ENCODE data around the gene C16orf90.

DNA sequence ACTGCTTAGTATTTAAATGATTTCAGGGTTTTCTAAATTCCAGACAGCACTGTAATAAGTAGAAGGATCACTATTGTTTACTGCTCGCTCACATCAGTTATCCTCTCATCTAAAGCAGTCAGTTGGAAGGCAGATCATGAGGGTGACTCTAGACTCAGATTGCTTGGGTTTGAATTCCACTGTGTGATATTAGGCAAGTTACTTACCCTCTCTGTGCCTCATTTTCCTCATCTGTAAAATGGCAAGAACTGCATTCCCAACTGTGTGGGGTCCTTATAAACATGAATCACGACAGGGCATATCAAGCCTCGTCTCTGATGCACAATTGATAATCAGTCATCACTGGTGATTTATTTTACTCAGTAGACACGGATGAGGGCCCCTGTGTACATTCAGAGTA, 20.6 kb upstream of the C16orf90 start:
- TF ChIP-seq, protein P1, sequence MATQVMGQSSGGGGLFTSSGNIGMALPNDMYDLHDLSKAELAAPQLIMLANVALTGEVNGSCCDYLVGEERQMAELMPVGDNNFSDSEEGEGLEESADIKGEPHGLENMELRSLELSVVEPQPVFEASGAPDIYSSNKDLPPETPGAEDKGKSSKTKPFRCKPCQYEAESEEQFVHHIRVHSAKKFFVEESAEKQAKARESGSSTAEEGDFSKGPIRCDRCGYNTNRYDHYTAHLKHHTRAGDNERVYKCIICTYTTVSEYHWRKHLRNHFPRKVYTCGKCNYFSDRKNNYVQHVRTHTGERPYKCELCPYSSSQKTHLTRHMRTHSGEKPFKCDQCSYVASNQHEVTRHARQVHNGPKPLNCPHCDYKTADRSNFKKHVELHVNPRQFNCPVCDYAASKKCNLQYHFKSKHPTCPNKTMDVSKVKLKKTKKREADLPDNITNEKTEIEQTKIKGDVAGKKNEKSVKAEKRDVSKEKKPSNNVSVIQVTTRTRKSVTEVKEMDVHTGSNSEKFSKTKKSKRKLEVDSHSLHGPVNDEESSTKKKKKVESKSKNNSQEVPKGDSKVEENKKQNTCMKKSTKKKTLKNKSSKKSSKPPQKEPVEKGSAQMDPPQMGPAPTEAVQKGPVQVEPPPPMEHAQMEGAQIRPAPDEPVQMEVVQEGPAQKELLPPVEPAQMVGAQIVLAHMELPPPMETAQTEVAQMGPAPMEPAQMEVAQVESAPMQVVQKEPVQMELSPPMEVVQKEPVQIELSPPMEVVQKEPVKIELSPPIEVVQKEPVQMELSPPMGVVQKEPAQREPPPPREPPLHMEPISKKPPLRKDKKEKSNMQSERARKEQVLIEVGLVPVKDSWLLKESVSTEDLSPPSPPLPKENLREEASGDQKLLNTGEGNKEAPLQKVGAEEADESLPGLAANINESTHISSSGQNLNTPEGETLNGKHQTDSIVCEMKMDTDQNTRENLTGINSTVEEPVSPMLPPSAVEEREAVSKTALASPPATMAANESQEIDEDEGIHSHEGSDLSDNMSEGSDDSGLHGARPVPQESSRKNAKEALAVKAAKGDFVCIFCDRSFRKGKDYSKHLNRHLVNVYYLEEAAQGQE (IDR thresholded peaks at IDR 0.05; ENCODE audit: insufficient read depth in 1 of 2, low read depth in 2 of 2, low read length in 2 of 2) = no peak
- no peak for TF ChIP-seq POLR2AphosphoS5 (IDR thresholded peaks at IDR 0.05; ENCODE audit: low read depth, low read length)
- TF ChIP-seq SIN3A (IDR thresholded peaks at IDR 0.05; ENCODE audit: borderline replicate concordance, insufficient read depth, low read length) = no peak
- no peak for TF ChIP-seq TAF1 (IDR thresholded peaks at IDR 0.05; ENCODE audit: borderline replicate concordance, insufficient read depth, low read length)
- TF ChIP-seq FOXP2 (optimal IDR thresholded peaks at IDR 0.05; ENCODE audit: borderline replicate concordance, extremely low read depth, extremely low read length, insufficient read depth) = no peak

All from PFSK-1 (cell line).